DMS53 (cell line): Measurements from ENCODE around the gene LRP3.

ENCODE experiments used
- DNase-seq: peaks from one replicate; lab custom pipeline; 2025; lab: John Stamatoyannopoulos, UW

Gene LRP3

GRCh38 chr19:33254245-33254824, 60.2 kb downstream of the LRP3 start:
- DNase-seq = no peak

- no peak for DNase-seq
Measured at GRCh38 chr19:33255781-33256180, 61.7 kb downstream of the LRP3 start.

GRCh38 chr19:33256261-33256660, 62.1 kb downstream of the LRP3 start:
- no peak for DNase-seq

GRCh38 chr19:33257828-33258227, 63.7 kb downstream of the LRP3 start:
- DNase-seq = no peak
